ENCODE results near the gene PSME2. TPM values are rescaled to one million over a fixed set of nuclear protein-coding genes. Genes with fewer than 3 reads are reported as not detected.

The PSME2 gene
- total and polyA plus RNA-seq, 2 of the 13 experiments (the other 11 are each of a cell fraction or from before 2014, with no cell fraction given), result 332 to 716 TPM

DNA sequence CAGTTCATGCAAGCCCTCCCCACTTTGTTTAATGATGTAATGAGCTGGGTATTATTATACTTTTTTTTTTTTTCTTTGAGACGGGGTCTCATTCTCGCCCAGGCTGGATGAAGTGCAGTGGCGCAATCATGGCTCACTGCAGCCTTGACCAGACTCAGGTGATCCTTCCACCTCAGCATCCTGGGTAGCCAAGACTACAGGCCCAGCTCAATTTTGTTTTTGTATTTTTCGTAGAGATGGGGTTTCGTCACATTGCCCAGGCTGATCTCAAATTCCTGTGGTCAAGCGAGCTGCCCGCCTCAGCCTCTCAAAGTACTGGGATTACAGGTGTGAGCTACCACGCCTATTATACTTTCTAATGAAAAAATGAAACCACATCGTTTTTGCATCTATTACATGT lies 36.4 kb downstream of the PSME2 start (continued):
- TF ChIP-seq, protein P1, sequence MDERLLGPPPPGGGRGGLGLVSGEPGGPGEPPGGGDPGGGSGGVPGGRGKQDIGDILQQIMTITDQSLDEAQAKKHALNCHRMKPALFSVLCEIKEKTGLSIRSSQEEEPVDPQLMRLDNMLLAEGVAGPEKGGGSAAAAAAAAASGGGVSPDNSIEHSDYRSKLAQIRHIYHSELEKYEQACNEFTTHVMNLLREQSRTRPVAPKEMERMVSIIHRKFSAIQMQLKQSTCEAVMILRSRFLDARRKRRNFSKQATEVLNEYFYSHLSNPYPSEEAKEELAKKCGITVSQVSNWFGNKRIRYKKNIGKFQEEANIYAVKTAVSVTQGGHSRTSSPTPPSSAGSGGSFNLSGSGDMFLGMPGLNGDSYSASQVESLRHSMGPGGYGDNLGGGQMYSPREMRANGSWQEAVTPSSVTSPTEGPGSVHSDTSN (CRISPR knock-in tag; IDR thresholded peaks at IDR 0.05), result no peak
- TF ChIP-seq, protein P2, sequence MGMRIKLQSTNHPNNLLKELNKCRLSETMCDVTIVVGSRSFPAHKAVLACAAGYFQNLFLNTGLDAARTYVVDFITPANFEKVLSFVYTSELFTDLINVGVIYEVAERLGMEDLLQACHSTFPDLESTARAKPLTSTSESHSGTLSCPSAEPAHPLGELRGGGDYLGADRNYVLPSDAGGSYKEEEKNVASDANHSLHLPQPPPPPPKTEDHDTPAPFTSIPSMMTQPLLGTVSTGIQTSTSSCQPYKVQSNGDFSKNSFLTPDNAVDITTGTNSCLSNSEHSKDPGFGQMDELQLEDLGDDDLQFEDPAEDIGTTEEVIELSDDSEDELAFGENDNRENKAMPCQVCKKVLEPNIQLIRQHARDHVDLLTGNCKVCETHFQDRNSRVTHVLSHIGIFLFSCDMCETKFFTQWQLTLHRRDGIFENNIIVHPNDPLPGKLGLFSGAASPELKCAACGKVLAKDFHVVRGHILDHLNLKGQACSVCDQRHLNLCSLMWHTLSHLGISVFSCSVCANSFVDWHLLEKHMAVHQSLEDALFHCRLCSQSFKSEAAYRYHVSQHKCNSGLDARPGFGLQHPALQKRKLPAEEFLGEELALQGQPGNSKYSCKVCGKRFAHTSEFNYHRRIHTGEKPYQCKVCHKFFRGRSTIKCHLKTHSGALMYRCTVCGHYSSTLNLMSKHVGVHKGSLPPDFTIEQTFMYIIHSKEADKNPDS (CRISPR knock-in tag; IDR thresholded peaks at IDR 0.05), result no peak
- TF ChIP-seq RARA (CRISPR knock-in tag; IDR thresholded peaks at IDR 0.05) (0 out of 2 replicates have a peak, but pooled peaks have one; percentile 19), ZNF180 (CRISPR knock-in tag; IDR thresholded peaks at IDR 0.05; ENCODE audit: borderline replicate concordance, low read depth) (no peak), YY1 (IDR thresholded peaks at IDR 0.05; ENCODE audit: insufficient read depth, insufficient replicate concordance, low read depth, low read length) (no peak), ZFY (CRISPR knock-in tag; IDR thresholded peaks at IDR 0.05) (peak; percentile 58), ZNF337 (CRISPR knock-in tag; IDR thresholded peaks at IDR 0.05; ENCODE audit: borderline replicate concordance, low read depth) (no peak), SNRNP70 (IDR thresholded peaks at IDR 0.05; ENCODE audit: low read depth, low read length) (no peak), ZNF556 (CRISPR knock-in tag; IDR thresholded peaks at IDR 0.05; ENCODE audit: borderline replicate concordance) (no peak), YEATS2 (CRISPR knock-in tag; IDR thresholded peaks at IDR 0.05; ENCODE audit: borderline replicate concordance) (no peak), SCMH1 (CRISPR knock-in tag; IDR thresholded peaks at IDR 0.05; ENCODE audit: borderline replicate concordance) (no peak), ZMAT3 (CRISPR knock-in tag; conservative IDR thresholded peaks at IDR 0.05) (no peak), SSRP1 (CRISPR knock-in tag; IDR thresholded peaks at IDR 0.05) (no peak), ZNF761 (CRISPR knock-in tag; conservative IDR thresholded peaks at IDR 0.05) (no peak), TEAD2 (CRISPR knock-in tag; IDR thresholded peaks at IDR 0.05) (no peak), HCFC1 (IDR thresholded peaks at IDR 0.05; ENCODE audit: low read depth, low read length) (no peak)
- TF ChIP-seq, protein P3, sequence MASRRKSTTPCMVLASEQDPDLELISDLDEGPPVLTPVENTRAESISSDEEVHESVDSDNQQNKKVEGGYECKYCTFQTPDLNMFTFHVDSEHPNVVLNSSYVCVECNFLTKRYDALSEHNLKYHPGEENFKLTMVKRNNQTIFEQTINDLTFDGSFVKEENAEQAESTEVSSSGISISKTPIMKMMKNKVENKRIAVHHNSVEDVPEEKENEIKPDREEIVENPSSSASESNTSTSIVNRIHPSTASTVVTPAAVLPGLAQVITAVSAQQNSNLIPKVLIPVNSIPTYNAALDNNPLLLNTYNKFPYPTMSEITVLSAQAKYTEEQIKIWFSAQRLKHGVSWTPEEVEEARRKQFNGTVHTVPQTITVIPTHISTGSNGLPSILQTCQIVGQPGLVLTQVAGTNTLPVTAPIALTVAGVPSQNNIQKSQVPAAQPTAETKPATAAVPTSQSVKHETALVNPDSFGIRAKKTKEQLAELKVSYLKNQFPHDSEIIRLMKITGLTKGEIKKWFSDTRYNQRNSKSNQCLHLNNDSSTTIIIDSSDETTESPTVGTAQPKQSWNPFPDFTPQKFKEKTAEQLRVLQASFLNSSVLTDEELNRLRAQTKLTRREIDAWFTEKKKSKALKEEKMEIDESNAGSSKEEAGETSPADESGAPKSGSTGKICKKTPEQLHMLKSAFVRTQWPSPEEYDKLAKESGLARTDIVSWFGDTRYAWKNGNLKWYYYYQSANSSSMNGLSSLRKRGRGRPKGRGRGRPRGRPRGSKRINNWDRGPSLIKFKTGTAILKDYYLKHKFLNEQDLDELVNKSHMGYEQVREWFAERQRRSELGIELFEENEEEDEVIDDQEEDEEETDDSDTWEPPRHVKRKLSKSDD (CRISPR knock-in tag; IDR thresholded peaks at IDR 0.05; ENCODE audit: low read depth), result no peak
- TF ChIP-seq, protein P4, sequence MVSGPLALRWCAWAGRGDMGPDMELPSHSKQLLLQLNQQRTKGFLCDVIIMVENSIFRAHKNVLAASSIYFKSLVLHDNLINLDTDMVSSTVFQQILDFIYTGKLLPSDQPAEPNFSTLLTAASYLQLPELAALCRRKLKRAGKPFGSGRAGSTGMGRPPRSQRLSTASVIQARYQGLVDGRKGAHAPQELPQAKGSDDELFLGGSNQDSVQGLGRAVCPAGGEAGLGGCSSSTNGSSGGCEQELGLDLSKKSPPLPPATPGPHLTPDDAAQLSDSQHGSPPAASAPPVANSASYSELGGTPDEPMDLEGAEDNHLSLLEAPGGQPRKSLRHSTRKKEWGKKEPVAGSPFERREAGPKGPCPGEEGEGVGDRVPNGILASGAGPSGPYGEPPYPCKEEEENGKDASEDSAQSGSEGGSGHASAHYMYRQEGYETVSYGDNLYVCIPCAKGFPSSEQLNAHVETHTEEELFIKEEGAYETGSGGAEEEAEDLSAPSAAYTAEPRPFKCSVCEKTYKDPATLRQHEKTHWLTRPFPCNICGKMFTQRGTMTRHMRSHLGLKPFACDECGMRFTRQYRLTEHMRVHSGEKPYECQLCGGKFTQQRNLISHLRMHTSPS (CRISPR knock-in tag; IDR thresholded peaks at IDR 0.05; ENCODE audit: low read depth), result no peak
- TF ChIP-seq, protein P5, sequence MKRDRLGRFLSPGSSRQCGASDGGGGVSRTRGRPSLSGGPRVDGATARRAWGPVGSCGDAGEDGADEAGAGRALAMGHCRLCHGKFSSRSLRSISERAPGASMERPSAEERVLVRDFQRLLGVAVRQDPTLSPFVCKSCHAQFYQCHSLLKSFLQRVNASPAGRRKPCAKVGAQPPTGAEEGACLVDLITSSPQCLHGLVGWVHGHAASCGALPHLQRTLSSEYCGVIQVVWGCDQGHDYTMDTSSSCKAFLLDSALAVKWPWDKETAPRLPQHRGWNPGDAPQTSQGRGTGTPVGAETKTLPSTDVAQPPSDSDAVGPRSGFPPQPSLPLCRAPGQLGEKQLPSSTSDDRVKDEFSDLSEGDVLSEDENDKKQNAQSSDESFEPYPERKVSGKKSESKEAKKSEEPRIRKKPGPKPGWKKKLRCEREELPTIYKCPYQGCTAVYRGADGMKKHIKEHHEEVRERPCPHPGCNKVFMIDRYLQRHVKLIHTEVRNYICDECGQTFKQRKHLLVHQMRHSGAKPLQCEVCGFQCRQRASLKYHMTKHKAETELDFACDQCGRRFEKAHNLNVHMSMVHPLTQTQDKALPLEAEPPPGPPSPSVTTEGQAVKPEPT (CRISPR knock-in tag; IDR thresholded peaks at IDR 0.05; ENCODE audit: low read depth), result no peak
- TF ChIP-seq, protein P6, sequence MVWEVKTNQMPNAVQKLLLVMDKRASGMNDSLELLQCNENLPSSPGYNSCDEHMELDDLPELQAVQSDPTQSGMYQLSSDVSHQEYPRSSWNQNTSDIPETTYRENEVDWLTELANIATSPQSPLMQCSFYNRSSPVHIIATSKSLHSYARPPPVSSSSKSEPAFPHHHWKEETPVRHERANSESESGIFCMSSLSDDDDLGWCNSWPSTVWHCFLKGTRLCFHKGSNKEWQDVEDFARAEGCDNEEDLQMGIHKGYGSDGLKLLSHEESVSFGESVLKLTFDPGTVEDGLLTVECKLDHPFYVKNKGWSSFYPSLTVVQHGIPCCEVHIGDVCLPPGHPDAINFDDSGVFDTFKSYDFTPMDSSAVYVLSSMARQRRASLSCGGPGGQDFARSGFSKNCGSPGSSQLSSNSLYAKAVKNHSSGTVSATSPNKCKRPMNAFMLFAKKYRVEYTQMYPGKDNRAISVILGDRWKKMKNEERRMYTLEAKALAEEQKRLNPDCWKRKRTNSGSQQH (CRISPR knock-in tag; IDR thresholded peaks at IDR 0.05; ENCODE audit: low read depth), result no peak
